HEK293T (cell line): Measurements from ENCODE around the gene CIC.

Source experiments
- CTCF ChIA-PET: fragments of 350-600 bp; formaldehyde crosslinking; extraction: SDS; loops from one replicate; lab custom pipeline; 2021; ENCODE audit warnings: antibody characterized with exemption, inconsistent platforms; lab: Yijun Ruan, JAX
- POLR2A ChIA-PET: fragments of 350-600 bp; formaldehyde crosslinking; extraction: SDS; loops from one replicate; lab custom pipeline; 2020; ENCODE audit warnings: antibody characterized with exemption, inconsistent platforms; lab: Yijun Ruan, JAX
- DNase-seq: peaks from one replicate; pipeline ENCODE4 v3.0.0; 2012; ENCODE audit warnings: mixed read lengths; ENCODE audit errors: extremely low spot score
- ARNT ChIP-seq: fragments of 450-650 bp; IDR thresholded peaks from 2 replicates; pipeline ENCODE4 v1.6.1; 2017; ENCODE audit warnings: mild to moderate bottlenecking
- BHLHE40 ChIP-seq: fragments of 450-650 bp; IDR thresholded peaks from 2 replicates; pipeline ENCODE4 v1.6.1; 2016; ENCODE audit warnings: mild to moderate bottlenecking, moderate library complexity, borderline replicate concordance
- CTBP1 ChIP-seq: fragments of 450-650 bp; IDR thresholded peaks from 2 replicates; pipeline ENCODE4 v1.6.1; 2016; ENCODE audit warnings: borderline replicate concordance
- ELF4 ChIP-seq: fragments of 450-650 bp; IDR thresholded peaks from 2 replicates; pipeline ENCODE4 v1.6.1; 2017; ENCODE audit warnings: antibody characterized with exemption
- FOXA1 ChIP-seq: fragments of 450-650 bp; IDR thresholded peaks from 2 replicates; pipeline ENCODE4 v1.6.1; 2016; ENCODE audit warnings: mild to moderate bottlenecking
- FOXK2 ChIP-seq: fragments of 450-650 bp; IDR thresholded peaks from 2 replicates; pipeline ENCODE4 v1.6.1; 2016; ENCODE audit warnings: mild to moderate bottlenecking
- FOXM1 ChIP-seq: fragments of 450-650 bp; IDR thresholded peaks from 2 replicates; pipeline ENCODE4 v1.6.1; 2017; ENCODE audit warnings: mild to moderate bottlenecking, borderline replicate concordance
- HDGF ChIP-seq: fragments of 450-650 bp; IDR thresholded peaks from 2 replicates; pipeline ENCODE4 v1.6.1; 2017; ENCODE audit warnings: antibody characterized with exemption, borderline replicate concordance
- L3MBTL2 ChIP-seq: fragments of 450-650 bp; conservative IDR thresholded peaks from 2 replicates; pipeline ENCODE4 v1.6.1; 2016; ENCODE audit warnings: mild to moderate bottlenecking
- LEF1 ChIP-seq: fragments of 450-650 bp; IDR thresholded peaks from 2 replicates; pipeline ENCODE4 v1.6.1; 2017; ENCODE audit warnings: mild to moderate bottlenecking, borderline replicate concordance
- NFRKB ChIP-seq: fragments of 450-650 bp; IDR thresholded peaks from 2 replicates; pipeline ENCODE4 v1.6.1; 2016; ENCODE audit warnings: mild to moderate bottlenecking, moderate library complexity
- SP1 ChIP-seq: fragments of 450-650 bp; IDR thresholded peaks from 2 replicates; pipeline ENCODE4 v1.6.1; 2017
- SUZ12 ChIP-seq: fragments of 450-650 bp; IDR thresholded peaks from 2 replicates; pipeline ENCODE4 v1.6.1; 2016; ENCODE audit warnings: mild to moderate bottlenecking
- TARDBP ChIP-seq: fragments of 450-650 bp; IDR thresholded peaks from 2 replicates; pipeline ENCODE4 v1.6.1; 2016
- ZNF384 ChIP-seq: fragments of 450-650 bp; IDR thresholded peaks from 2 replicates; pipeline ENCODE4 v1.6.1; 2016
- TF ChIP-seq, protein P1 (sequence below): fragments of 450-650 bp; IDR thresholded peaks from 2 replicates; pipeline ENCODE4 v1.6.1; 2016

The CIC gene

GRCh38 chr19:42278452-42279154, 9.6 kb downstream of the CIC start:
- ChIA-PET POLR2A (interaction anchor here (1.1 to 6.3 kb wide), 6 partner anchors 11 to 39 kb away, joined by 3 to 140 read pairs (median 6); partner anchors contain the start of genes GSK3A, PAFAH1B3 and PRR19), CTCF (interaction anchor here (0.9 to 2.9 kb wide), 4 partner anchors 14 to 36 kb away, joined by 3 to 53 read pairs (median 6); partner anchors contain the start of gene GSK3A)
- no peak for DNase-seq
- TF ChIP-seq, protein P1, sequence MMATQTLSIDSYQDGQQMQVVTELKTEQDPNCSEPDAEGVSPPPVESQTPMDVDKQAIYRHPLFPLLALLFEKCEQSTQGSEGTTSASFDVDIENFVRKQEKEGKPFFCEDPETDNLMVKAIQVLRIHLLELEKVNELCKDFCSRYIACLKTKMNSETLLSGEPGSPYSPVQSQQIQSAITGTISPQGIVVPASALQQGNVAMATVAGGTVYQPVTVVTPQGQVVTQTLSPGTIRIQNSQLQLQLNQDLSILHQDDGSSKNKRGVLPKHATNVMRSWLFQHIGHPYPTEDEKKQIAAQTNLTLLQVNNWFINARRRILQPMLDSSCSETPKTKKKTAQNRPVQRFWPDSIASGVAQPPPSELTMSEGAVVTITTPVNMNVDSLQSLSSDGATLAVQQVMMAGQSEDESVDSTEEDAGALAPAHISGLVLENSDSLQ: no peak
- TF ChIP-seq BHLHE40 (no peak), FOXK2 (no peak), L3MBTL2 (no peak), LEF1 (no peak), SUZ12 (no peak), TARDBP (no peak), FOXA1 (no peak), FOXM1 (no peak), HDGF (no peak), SP1 (no peak), ZNF384 (no peak), CTBP1 (no peak), NFRKB (no peak), ARNT (no peak)

DNA sequence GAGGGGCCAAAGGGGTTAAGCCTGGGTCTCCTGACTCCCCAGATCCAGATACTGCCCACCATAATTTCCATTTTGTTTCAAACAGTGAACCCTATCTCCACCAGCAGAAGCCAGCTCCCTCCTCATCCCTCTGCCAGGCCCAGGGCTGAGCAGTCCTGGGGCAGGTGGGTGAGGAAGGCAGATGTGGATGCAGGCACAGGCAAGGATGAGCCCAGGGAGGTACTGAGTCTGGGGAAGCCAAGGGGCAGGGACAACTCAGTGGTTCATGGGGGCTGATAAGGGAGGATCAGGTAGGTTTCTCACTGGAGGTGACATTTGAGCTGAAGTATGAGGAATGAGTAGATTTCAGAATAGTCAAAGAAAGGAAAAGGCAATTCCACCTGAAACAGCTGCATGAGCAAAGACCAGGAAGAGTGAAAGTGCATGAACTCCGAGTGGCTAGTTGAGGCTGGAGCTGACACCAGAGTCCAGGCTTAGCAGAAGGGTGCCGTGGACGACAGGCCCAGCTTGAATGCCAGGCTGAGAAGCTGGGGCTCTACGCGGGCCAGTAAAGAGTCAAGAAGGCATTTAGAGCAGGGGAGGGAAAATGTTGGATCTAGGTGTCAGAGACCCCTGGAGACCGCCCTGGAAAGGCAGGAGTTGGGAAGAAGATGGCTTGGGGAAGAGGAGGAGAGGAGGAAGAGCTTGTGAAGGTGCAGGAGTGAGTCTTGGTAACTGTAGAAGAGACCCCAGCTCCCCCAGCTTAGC, 10.3 kb downstream of the CIC start:
- CTCF ChIA-PET: interaction anchor here (0.6 to 2.9 kb wide), 9 partner anchors 10 to 156 kb away, joined by 3 to 53 read pairs (median 3); partner anchors contain the start of genes CIC and GSK3A
- TF ChIP-seq FOXM1 (no peak), CTBP1 (no peak), FOXK2 (no peak), ARNT (no peak)
- TF ChIP-seq, protein P1: no peak
- POLR2A ChIA-PET: interaction anchor here (0.8 to 6.3 kb wide), 8 partner anchors 10 to 40 kb away, joined by 3 to 140 read pairs (median 6); partner anchors contain the start of genes CIC, GSK3A, PAFAH1B3 and PRR19
- no peak for DNase-seq

DNA sequence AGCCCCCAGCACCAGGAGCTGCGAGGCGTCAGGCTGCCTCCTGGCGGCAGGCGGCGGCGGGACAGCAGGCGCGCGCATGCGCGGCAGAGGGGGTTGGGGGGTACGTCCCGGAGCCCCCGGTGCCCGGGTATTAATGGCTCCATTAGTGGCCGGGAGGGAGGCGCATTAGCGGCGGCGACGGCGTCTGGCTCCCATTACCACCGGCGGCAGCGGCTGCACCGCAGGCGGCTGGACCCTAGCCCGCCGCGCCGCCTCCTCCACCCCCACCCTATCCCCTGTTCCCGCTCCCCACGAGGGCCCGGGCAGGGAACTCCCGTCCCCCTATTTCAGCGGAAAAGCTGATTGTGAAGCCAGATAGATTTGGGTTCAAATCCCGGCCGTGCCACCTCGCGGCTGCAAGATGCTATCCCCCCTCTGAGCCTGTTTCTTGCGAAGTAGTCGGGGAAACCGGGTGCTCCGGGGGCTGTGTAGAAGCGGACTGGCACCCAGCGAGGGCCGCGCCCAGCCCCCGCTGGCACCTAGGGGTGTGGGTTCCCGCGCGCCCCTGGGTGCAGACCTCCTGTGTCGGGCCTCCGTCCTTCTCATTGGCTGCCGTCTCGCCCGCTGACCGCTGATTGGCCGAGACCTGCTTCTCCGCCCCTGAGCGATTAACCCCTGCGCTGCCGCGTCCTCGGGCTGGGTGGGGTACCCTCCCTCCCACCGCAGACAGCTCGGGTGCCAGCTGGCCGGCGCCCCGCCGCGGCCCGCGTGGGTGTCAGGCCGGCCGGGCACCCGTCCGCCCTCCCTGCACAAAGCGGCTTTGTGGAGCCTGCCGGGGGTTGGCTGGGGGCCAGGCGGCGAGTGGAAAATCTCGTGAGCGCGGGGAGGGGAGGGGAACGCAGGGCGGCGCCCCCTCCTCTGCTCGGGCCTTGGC, 11.1 kb downstream of the CIC start:
- no peak for TF ChIP-seq FOXK2
- no peak for TF ChIP-seq ELF4
- TF ChIP-seq ZNF384: no peak
- TF ChIP-seq SP1: no peak
- no peak for TF ChIP-seq CTBP1
- TF ChIP-seq FOXM1: peak; percentile 94
- TF ChIP-seq SUZ12: no peak
- TF ChIP-seq L3MBTL2: no peak; the same call in 1 of the 2 replicates
- ChIA-PET POLR2A (interaction anchor here (0.8 to 6.3 kb wide), 8 partner anchors 10 to 41 kb away, joined by 3 to 140 read pairs (median 6); partner anchors contain the start of genes CIC, GSK3A, PAFAH1B3 and PRR19), CTCF (interaction anchor here (0.6 to 2.9 kb wide), 9 partner anchors 11 to 155 kb away, joined by 3 to 53 read pairs (median 3); partner anchors contain the start of genes CIC and GSK3A)
- DNase-seq: peak; percentile 84

GRCh38 chr19:42280815-42281145, 11.7 kb downstream of the CIC start:
- ChIA-PET CTCF (interaction anchor here (2.9 kb wide), 1 partner anchor 35 kb away, joined by 53 read pairs; no protein-coding TSS in a partner anchor), POLR2A (interaction anchor here (2.6 to 6.3 kb wide), 2 partner anchors 36 to 41 kb away, joined by 6 to 140 read pairs; partner anchors contain the start of gene GSK3A)
- TF ChIP-seq SUZ12: no peak
- TF ChIP-seq FOXA1: no peak
- TF ChIP-seq HDGF: no peak
- TF ChIP-seq, protein P1: no peak
- TF ChIP-seq L3MBTL2: no peak
- no peak for TF ChIP-seq FOXK2
- TF ChIP-seq SP1: no peak
- no peak for TF ChIP-seq FOXM1
- TF ChIP-seq CTBP1: no peak
- no peak for TF ChIP-seq ZNF384
- TF ChIP-seq TARDBP: no peak
- TF ChIP-seq NFRKB: no peak

More at GRCh38 chr19:42280815-42281145, 11.7 kb downstream of the CIC start:
- DNase-seq: no peak
